ENCODE measurements around the gene DMWD. TPM values are rescaled to one million over a fixed set of nuclear protein-coding genes. Genes with fewer than 3 reads are reported as not detected.

The DMWD gene
- total RNA-seq, 2 experiments from 2014 or later = 28.6 to 31.5 TPM

DNA sequence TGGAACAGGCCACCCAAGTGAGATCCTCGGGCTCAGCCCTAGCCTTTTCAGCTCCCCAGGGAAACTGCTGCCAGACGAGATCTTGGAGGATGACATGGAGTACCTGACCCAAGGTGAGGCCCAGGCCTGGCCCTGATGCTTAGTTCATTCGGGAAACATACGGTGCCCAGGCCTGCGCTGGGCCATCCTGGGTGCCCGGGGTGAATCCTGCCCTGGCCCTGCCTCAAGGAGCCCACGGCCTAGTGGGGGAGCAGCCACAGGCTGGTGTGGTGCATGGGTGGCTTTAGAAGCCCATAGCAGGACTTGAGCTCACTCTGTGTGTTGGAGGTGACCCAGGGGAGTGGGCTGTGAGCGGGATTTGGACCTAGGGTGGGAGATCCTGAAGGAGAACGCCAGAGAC lies 33.7 kb downstream of the DMWD start:
- H3K27me3 ChIP-seq (ENCODE audit: control insufficient read depth in 1 of 2, insufficient read depth in 2 of 2, low read length in 2 of 2) = peaks cover 0 to 2% of the 10 kb centered on the region in 2 experiments
- Mint-ChIP-seq H3K36me3 (ENCODE audit: low read depth) (no peaks in the 10 kb centered on the region), H3K4me3 (no peak overlapping the region), H3K9me3 (no peaks in the 10 kb centered on the region), H3K27me3 (no peaks in the 10 kb centered on the region), H3K4me1 (ENCODE audit: low read depth) (no peaks in the 10 kb centered on the region), H3K27ac (no peak overlapping the region)
- H3K4me3 ChIP-seq (ENCODE audit: low read length) = no peak overlapping the region
- CTCF ChIA-PET = no interaction called here
- DNase-seq = no peak
- no peaks in the 10 kb centered on the region for H3K4me1 ChIP-seq (ENCODE audit: insufficient read depth, low read length)
- no peaks in the 10 kb centered on the region for H3K9me3 ChIP-seq (ENCODE audit: control insufficient read depth in 1 of 2, insufficient read depth in 1 of 2, low read length in 2 of 2)
- ATAC-seq (ENCODE audit: poor library complexity) = no peak
- intact Hi-C loops (cut with DNase I, micrococcal nuclease) = no loop called here
- TF ChIP-seq, protein P1, sequence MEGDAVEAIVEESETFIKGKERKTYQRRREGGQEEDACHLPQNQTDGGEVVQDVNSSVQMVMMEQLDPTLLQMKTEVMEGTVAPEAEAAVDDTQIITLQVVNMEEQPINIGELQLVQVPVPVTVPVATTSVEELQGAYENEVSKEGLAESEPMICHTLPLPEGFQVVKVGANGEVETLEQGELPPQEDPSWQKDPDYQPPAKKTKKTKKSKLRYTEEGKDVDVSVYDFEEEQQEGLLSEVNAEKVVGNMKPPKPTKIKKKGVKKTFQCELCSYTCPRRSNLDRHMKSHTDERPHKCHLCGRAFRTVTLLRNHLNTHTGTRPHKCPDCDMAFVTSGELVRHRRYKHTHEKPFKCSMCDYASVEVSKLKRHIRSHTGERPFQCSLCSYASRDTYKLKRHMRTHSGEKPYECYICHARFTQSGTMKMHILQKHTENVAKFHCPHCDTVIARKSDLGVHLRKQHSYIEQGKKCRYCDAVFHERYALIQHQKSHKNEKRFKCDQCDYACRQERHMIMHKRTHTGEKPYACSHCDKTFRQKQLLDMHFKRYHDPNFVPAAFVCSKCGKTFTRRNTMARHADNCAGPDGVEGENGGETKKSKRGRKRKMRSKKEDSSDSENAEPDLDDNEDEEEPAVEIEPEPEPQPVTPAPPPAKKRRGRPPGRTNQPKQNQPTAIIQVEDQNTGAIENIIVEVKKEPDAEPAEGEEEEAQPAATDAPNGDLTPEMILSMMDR (IDR thresholded peaks at IDR 0.05) = no peak
- POLR2A ChIA-PET = no interaction called here
- no peak overlapping the region for H3K27ac ChIP-seq (ENCODE audit: low read depth in 1 of 2, low read length in 2 of 2)
- H3K36me3 ChIP-seq (ENCODE audit: insufficient read depth, low read length) = no peaks in the 10 kb centered on the region

- H3K27ac ChIP-seq (ENCODE audit: low read depth in 1 of 2, low read length in 2 of 2) = no peak overlapping the region
- H3K36me3 ChIP-seq (ENCODE audit: insufficient read depth, low read length) = no peaks in the 10 kb centered on the region
- TF ChIP-seq, protein P1 (IDR thresholded peaks at IDR 0.05) = no peak
- H3K4me1 Mint-ChIP-seq (ENCODE audit: low read depth) = no peaks in the 10 kb centered on the region
- H3K4me1 ChIP-seq (ENCODE audit: insufficient read depth, low read length) = no peaks in the 10 kb centered on the region
- H3K4me3 Mint-ChIP-seq = no peak overlapping the region
- ChIA-PET CTCF (no interaction called here), POLR2A (no interaction called here)
- no peaks in the 10 kb centered on the region for H3K9me3 Mint-ChIP-seq
- H3K4me3 ChIP-seq (ENCODE audit: low read length) = no peak overlapping the region
- ATAC-seq (ENCODE audit: poor library complexity) = no peak
- H3K27me3 ChIP-seq (ENCODE audit: control insufficient read depth in 1 of 2, insufficient read depth in 2 of 2, low read length in 2 of 2) = no peaks in the 10 kb centered on the region
- no peak overlapping the region for H3K27ac Mint-ChIP-seq
- H3K27me3 Mint-ChIP-seq = no peaks in the 10 kb centered on the region
- DNase-seq = no peak
- H3K9me3 ChIP-seq (ENCODE audit: control insufficient read depth in 1 of 2, insufficient read depth in 1 of 2, low read length in 2 of 2) = no peaks in the 10 kb centered on the region
- intact Hi-C loops (cut with DNase I, micrococcal nuclease) = no loop called here
- H3K36me3 Mint-ChIP-seq (ENCODE audit: low read depth) = no peaks in the 10 kb centered on the region
Observed at GRCh38 chr19:45757695-45758094, 35.0 kb downstream of the DMWD start.

DNA sequence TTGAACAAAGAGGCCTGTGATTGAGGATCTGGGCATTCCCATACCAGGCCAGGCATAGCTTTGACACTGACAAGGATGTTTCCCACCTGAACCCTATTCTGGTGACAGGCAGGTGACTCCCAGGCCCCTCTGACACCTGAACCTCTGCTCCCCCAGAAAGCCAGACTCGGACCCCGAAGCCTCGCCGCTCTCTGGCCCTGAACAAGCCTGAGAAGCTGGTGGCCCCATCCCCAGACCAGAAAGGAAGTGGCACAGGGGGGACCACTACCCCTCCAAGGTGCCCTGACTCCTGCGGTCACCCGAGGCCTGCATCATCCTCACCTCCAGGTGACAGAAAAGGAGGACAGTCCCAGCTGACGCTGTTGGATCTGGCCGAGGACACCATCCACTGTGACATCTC lies 38.3 kb downstream of the DMWD start:
- Histone ChIP-seq H3K36me3 (ENCODE audit: insufficient read depth, low read length) (no peaks in the 10 kb centered on the region), H3K27ac (ENCODE audit: low read depth in 1 of 2, low read length in 2 of 2) (no peak overlapping the region), H3K27me3 (ENCODE audit: control insufficient read depth in 1 of 2, insufficient read depth in 2 of 2, low read length in 2 of 2) (no peaks in the 10 kb centered on the region), H3K4me1 (ENCODE audit: insufficient read depth, low read length) (no peaks in the 10 kb centered on the region), H3K9me3 (ENCODE audit: control insufficient read depth in 1 of 2, insufficient read depth in 1 of 2, low read length in 2 of 2) (no peaks in the 10 kb centered on the region), H3K4me3 (ENCODE audit: low read length) (no peak overlapping the region)
- ChIA-PET POLR2A (interaction anchor here (0.7 kb wide), 1 partner anchor 14 kb away, joined by 3 read pairs; no protein-coding TSS in a partner anchor), CTCF (interaction anchor here (0.7 kb wide), 1 partner anchor 262 kb away, joined by 3 read pairs; no protein-coding TSS in a partner anchor)
- intact Hi-C loops (cut with DNase I, micrococcal nuclease) = no loop called here
- H3K27me3 Mint-ChIP-seq = no peaks in the 10 kb centered on the region
- H3K9me3 Mint-ChIP-seq = no peaks in the 10 kb centered on the region
- TF ChIP-seq, protein P1 (IDR thresholded peaks at IDR 0.05) = no peak
- no peak overlapping the region for H3K27ac Mint-ChIP-seq
- no peak overlapping the region for H3K4me3 Mint-ChIP-seq
- DNase-seq = no peak
- no peaks in the 10 kb centered on the region for H3K36me3 Mint-ChIP-seq (ENCODE audit: low read depth)
- H3K4me1 Mint-ChIP-seq (ENCODE audit: low read depth) = no peaks in the 10 kb centered on the region
- no peak for ATAC-seq (ENCODE audit: poor library complexity)
